Neural cell (in vitro differentiated cells): ENCODE results near the gene CDC73. TPM values are rescaled to one million over a fixed set of nuclear protein-coding genes. Genes with fewer than 3 reads are reported as not detected.

Experiments
- H2AFZ ChIP-seq: fragments of 200-600, 300-800 bp; sonication (generic), shearing (Covaris generic); 2 replicates; pipeline ENCODE4 v1.6.0; 2014; ENCODE audit warnings: low read depth, mild to moderate bottlenecking, antibody characterized with exemption, low read length, moderate library complexity
- H3F3A ChIP-seq: fragments of 200-600 bp; shearing (Covaris generic); 2 replicates; pipeline ENCODE4 v1.6.1; 2016; ENCODE audit warnings: mild to moderate bottlenecking, moderate library complexity, mixed read lengths, antibody characterized with exemption, low read length; ENCODE audit not compliant: insufficient read depth, poor library complexity, severe bottlenecking
- H3K27ac ChIP-seq: fragments of 200-600, 300-800 bp; sonication (generic), shearing (Covaris generic); 2 replicates; pipeline ENCODE4 v1.5.1; 2014; ENCODE audit warnings: mild to moderate bottlenecking, low read length, moderate library complexity
- H3K27me3 ChIP-seq: fragments of 300-800, 200-600 bp; sonication (generic), shearing (Covaris generic); 2 replicates; pipeline ENCODE4 v1.6.0; 2014; ENCODE audit warnings: mild to moderate bottlenecking, low read depth, low read length, moderate library complexity; ENCODE audit not compliant: insufficient read depth
- H3K36me3 ChIP-seq: fragments of 300-800, 200-600 bp; sonication (generic), shearing (Covaris generic); 2 replicates; pipeline ENCODE4 v1.5.1; 2014; ENCODE audit warnings: mild to moderate bottlenecking, antibody characterized with exemption, low read length, moderate library complexity; ENCODE audit not compliant: insufficient read depth
- H3K4me2 ChIP-seq: fragments of 300-800, 200-600 bp; sonication (generic), shearing (Covaris generic); 2 replicates; pipeline ENCODE4 v1.6.0; 2014; ENCODE audit warnings: mild to moderate bottlenecking, low read length
- H3K4me3 ChIP-seq: fragments of 300-800, 200-600 bp; sonication (generic), shearing (Covaris generic); 2 replicates; pipeline ENCODE4 v1.5.1; 2014; ENCODE audit warnings: mild to moderate bottlenecking, low read length, moderate library complexity
- H3K79me2 ChIP-seq: fragments of 200-600 bp; shearing (Covaris generic); replicated peaks from 2 replicates; pipeline ENCODE4 v1.6.0; 2014; ENCODE audit warnings: mild to moderate bottlenecking, low read length, moderate library complexity; ENCODE audit not compliant: insufficient read depth
- H3K9ac ChIP-seq: fragments of 300-800, 200-600 bp; sonication (generic), shearing (Covaris generic); 2 replicates; pipeline ENCODE4 v1.6.1; 2016; ENCODE audit warnings: mild to moderate bottlenecking, low read length, mixed read lengths
- H3K9me2 ChIP-seq: fragments of 200-600 bp; shearing (Covaris generic); 2 replicates; pipeline ENCODE4 v1.6.1; 2016; ENCODE audit warnings: mild to moderate bottlenecking, low read length, mixed read lengths; ENCODE audit not compliant: insufficient read depth
- H3K9me3 ChIP-seq: fragments of 200-600, 300-800 bp; sonication (generic), shearing (Covaris generic); 2 replicates; pipeline ENCODE4 v1.6.1; 2016; ENCODE audit warnings: mild to moderate bottlenecking, mixed run types, low read length, moderate library complexity, mixed read lengths
- H4K20me1 ChIP-seq: fragments of 200-600 bp; shearing (Covaris generic); 2 replicates; pipeline ENCODE4 v1.6.1; 2016; ENCODE audit warnings: mild to moderate bottlenecking, mixed run types; ENCODE audit not compliant: insufficient read depth
- CTCF ChIP-seq: fragments of 450-650 bp; IDR thresholded peaks from 2 replicates; pipeline ENCODE4 v1.5.1; 2014; ENCODE audit warnings: antibody characterized with exemption, mild to moderate bottlenecking, moderate library complexity; ENCODE audit not compliant: poor library complexity, severe bottlenecking
- EP300 ChIP-seq: fragments of 450-650 bp; conservative IDR thresholded peaks from 2 replicates; pipeline ENCODE4 v1.6.1; 2014; ENCODE audit warnings: antibody characterized with exemption, mild to moderate bottlenecking, moderate library complexity; ENCODE audit not compliant: poor library complexity, severe bottlenecking
- EZH2 ChIP-seq: fragments of 200-600, 300-800 bp; shearing (Covaris generic), sonication (generic); IDR thresholded peaks from 2 replicates; pipeline ENCODE4 v1.6.1; 2014; ENCODE audit warnings: antibody characterized with exemption, low read length, borderline replicate concordance, mild to moderate bottlenecking; ENCODE audit not compliant: insufficient read depth, poor library complexity, severe bottlenecking
- MXI1 ChIP-seq: fragments of 450-650 bp; conservative IDR thresholded peaks from 2 replicates; pipeline ENCODE4 v1.6.1; 2014; ENCODE audit warnings: antibody characterized with exemption, mild to moderate bottlenecking; ENCODE audit not compliant: poor library complexity, severe bottlenecking
- POLR2AphosphoS5 ChIP-seq: IDR thresholded peaks from 2 replicates; pipeline ENCODE4 v1.6.1; 2012
- RAD21 ChIP-seq: fragments of 450-650 bp; conservative IDR thresholded peaks from 2 replicates; pipeline ENCODE4 v1.6.1; 2014; ENCODE audit warnings: antibody characterized with exemption, mild to moderate bottlenecking, moderate library complexity
- REST ChIP-seq: IDR thresholded peaks from 2 replicates; pipeline ENCODE4 v1.6.1; 2012; ENCODE audit warnings: borderline replicate concordance
- SMC3 ChIP-seq: fragments of 450-650 bp; conservative IDR thresholded peaks from 2 replicates; pipeline ENCODE4 v1.6.1; 2014; ENCODE audit warnings: antibody characterized with exemption, mild to moderate bottlenecking, moderate library complexity; ENCODE audit not compliant: poor library complexity
- TAF1 ChIP-seq: IDR thresholded peaks from 2 replicates; pipeline ENCODE4 v1.6.1; 2012; ENCODE audit warnings: low read depth
- polyA plus RNA-seq: library from polyadenylated mRNA; depleted of rRNA; stranded (reverse); fragments of >200 nt; gene quantifications from 2 replicates; pipeline ENCODE4 v1.2.3, GENCODE V29; 2014

CDC73 gene
- polyA plus RNA-seq, 1 donor from 2014 or later = 11.9 TPM

- H3K4me2 ChIP-seq = no peak overlapping the region
- H3K79me2 ChIP-seq = no peaks in the 10 kb centered on the region
- H2AFZ ChIP-seq = no peak overlapping the region
- H3F3A ChIP-seq = no peaks in the 10 kb centered on the region
- TF ChIP-seq POLR2AphosphoS5 (no peak), TAF1 (no peak), EP300 (no peak), CTCF (no peak), MXI1 (no peak), EZH2 (no peak), SMC3 (no peak), REST (no peak), RAD21 (no peak)
- H3K27ac ChIP-seq = no peak overlapping the region
- no peaks in the 10 kb centered on the region for H3K27me3 ChIP-seq
- no peaks in the 10 kb centered on the region for H3K9me3 ChIP-seq
- no peaks in the 10 kb centered on the region for H3K36me3 ChIP-seq
- no peaks in the 10 kb centered on the region for H3K9me2 ChIP-seq
- no peak overlapping the region for H3K9ac ChIP-seq
- H3K4me3 ChIP-seq = no peak overlapping the region
- no peaks in the 10 kb centered on the region for H4K20me1 ChIP-seq
These were observed 139.1 kb downstream of the CDC73 start for GRCh38 chr1:193260896-193261295.

GRCh38 chr1:193262661-193263060, 140.8 kb downstream of the CDC73 start:
- H3F3A ChIP-seq = no peaks in the 10 kb centered on the region
- H3K4me3 ChIP-seq = no peak overlapping the region
- TF ChIP-seq TAF1 = no peak
- TF ChIP-seq SMC3 = no peak
- no peak for TF ChIP-seq POLR2AphosphoS5
- no peak for TF ChIP-seq REST
- no peak for TF ChIP-seq MXI1
- no peak for TF ChIP-seq CTCF
- TF ChIP-seq RAD21 = no peak
- no peak for TF ChIP-seq EP300
- TF ChIP-seq EZH2 = no peak
- no peaks in the 10 kb centered on the region for H3K9me2 ChIP-seq
- no peak overlapping the region for H3K4me2 ChIP-seq
- H3K79me2 ChIP-seq = no peaks in the 10 kb centered on the region
- H3K27me3 ChIP-seq = no peaks in the 10 kb centered on the region
- H4K20me1 ChIP-seq = no peaks in the 10 kb centered on the region
- H3K9ac ChIP-seq = no peak overlapping the region
- H2AFZ ChIP-seq = no peak overlapping the region
- no peak overlapping the region for H3K27ac ChIP-seq
- no peaks in the 10 kb centered on the region for H3K36me3 ChIP-seq
- H3K9me3 ChIP-seq = no peaks in the 10 kb centered on the region
